Thymus (tissue), 11 donors: ENCODE data around the gene MAGI2. TPM values are rescaled to one million over a fixed set of nuclear protein-coding genes. Genes with fewer than 3 reads are reported as not detected.

Source experiments
- DNase-seq, 9 donors: peaks; one replicate each; pipeline ENCODE4 v3.0.0-alpha.2; 2013; ENCODE audit warnings: low spot score in 9 of 9, low read depth in 6 of 9, missing footprints in 1 of 9
- H3K27ac ChIP-seq, 2 donors: one replicate each; pipeline ENCODE4 v1.5.1; 2013; ENCODE audit warnings: control low read depth in 1 of 2, low read depth in 1 of 2, low read length in 1 of 2, mild to moderate bottlenecking in 1 of 2, moderate library complexity in 1 of 2
- H3K27me3 ChIP-seq, 2 donors: one replicate each; pipeline ENCODE4 v1.5.1; 2013; ENCODE audit warnings: low read length in 1 of 2; ENCODE audit not compliant: control insufficient read depth in 2 of 2, insufficient read depth in 1 of 2
- H3K36me3 ChIP-seq, 2 donors: one replicate each; pipeline ENCODE4 v1.5.1; 2013; ENCODE audit warnings: low read length in 1 of 2, mild to moderate bottlenecking in 1 of 2, moderate library complexity in 1 of 2; ENCODE audit not compliant: control insufficient read depth in 2 of 2, insufficient read depth in 2 of 2
- H3K4me1 ChIP-seq, 2 donors: one replicate each; pipeline ENCODE4 v1.5.1; 2013; ENCODE audit warnings: low read length in 2 of 2; ENCODE audit not compliant: control insufficient read depth in 2 of 2, insufficient read depth in 2 of 2
- H3K4me3 ChIP-seq, 2 donors: one replicate each; pipeline ENCODE4 v1.5.1; 2013; ENCODE audit warnings: low read length in 2 of 2, control low read depth in 1 of 2, mild to moderate bottlenecking in 1 of 2
- H3K9me3 ChIP-seq, 2 donors: one replicate each; pipeline ENCODE4 v1.5.1; 2013; ENCODE audit warnings: low read length in 1 of 2, mild to moderate bottlenecking in 1 of 2; ENCODE audit not compliant: control insufficient read depth in 2 of 2, insufficient read depth in 1 of 2
- WGBS: extraction: QIAGEN DNeasy Blood & Tissue Kit; methylation state at CpG from one replicate; pipeline ENCODE4 v1.1.7; 2013; 5-methylcytosine and 5-hydroxymethylcytosine counted together
- polyA plus RNA-seq: library from polyadenylated mRNA; stranded (reverse); fragments of 200-250 nt; gene quantifications from one replicate; pipeline ENCODE4 v1.2.3, GENCODE V29; 2013
- total RNA-seq: library from RNA; stranded (reverse); fragments of 120-200 nt; gene quantifications from one replicate; pipeline ENCODE4 v1.2.4, GENCODE V29; 2013
- donor health status: healthy.

Gene MAGI2
- total and polyA plus RNA-seq, 2 donors, result 0.42 to 1.7 TPM

- Histone ChIP-seq H3K4me3 (no peak overlapping the region), H3K36me3 (no peaks in the 10 kb centered on the region), H3K4me1 (no peaks in the 10 kb centered on the region), H3K9me3 (no peaks in the 10 kb centered on the region), H3K27me3 (no peaks in the 10 kb centered on the region), H3K27ac (no peak overlapping the region)
- WGBS, result 94% methylated on average over 4 of the region's 4 CpGs
- no peak for DNase-seq
Measured at GRCh38 chr7:79216236-79216635, 237.2 kb downstream of the MAGI2 start.

DNA sequence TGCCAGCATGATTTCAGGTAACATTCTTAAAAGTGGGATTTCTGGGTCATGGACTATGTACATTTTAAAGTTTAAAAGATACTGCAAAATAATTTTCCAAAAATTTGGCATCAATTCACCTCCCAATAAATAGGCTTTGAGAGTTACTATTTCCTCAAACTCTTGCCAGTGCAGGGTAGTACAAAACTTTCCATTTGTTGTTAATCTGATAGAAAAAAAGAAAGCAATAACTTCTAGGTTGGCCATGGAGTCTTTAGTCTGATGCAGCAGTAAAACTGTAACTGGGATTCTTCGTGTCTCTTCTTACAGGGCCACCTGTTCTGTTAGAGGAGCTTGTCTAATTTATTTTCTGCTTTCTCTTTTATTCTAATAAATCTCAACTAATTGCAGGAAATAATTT, 241.1 kb downstream of the MAGI2 start:
- H3K27ac ChIP-seq, result no peak overlapping the region
- H3K4me1 ChIP-seq, result no peaks in the 10 kb centered on the region
- no peaks in the 10 kb centered on the region for H3K36me3 ChIP-seq
- no peak overlapping the region for H3K4me3 ChIP-seq
- no peaks in the 10 kb centered on the region for H3K9me3 ChIP-seq
- WGBS, result 91% methylated on average over 1 of the region's 1 CpG
- H3K27me3 ChIP-seq, result no peaks in the 10 kb centered on the region
- no peak for DNase-seq

DNA sequence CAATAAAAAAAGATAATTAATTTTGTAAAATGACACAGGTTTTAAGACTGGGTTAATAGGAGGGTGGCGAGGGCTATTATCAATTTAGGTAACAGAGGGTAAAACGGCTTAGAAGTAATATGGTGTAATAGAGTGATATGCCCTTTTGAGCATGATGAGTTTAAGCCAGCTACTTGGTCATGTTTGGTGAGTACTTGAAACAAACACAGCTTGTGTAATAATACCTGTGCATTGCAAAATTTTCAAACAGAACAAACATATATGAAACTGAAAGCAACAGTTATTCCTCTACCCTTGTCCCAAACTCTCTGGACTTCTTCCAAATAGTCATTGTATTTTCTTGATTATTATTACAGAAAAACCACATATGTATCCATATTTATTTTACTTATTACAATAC, 241.7 kb downstream of the MAGI2 start:
- Histone ChIP-seq H3K27ac (no peak overlapping the region), H3K36me3 (no peaks in the 10 kb centered on the region), H3K9me3 (no peaks in the 10 kb centered on the region), H3K27me3 (no peaks in the 10 kb centered on the region), H3K4me1 (no peaks in the 10 kb centered on the region), H3K4me3 (no peak overlapping the region)
- DNase-seq, result no peak
- WGBS, result 94% methylated on average over 2 of the region's 2 CpGs

- Histone ChIP-seq H3K4me3 (no peak overlapping the region), H3K36me3 (no peaks in the 10 kb centered on the region), H3K9me3 (no peaks in the 10 kb centered on the region), H3K4me1 (no peaks in the 10 kb centered on the region), H3K27ac (no peak overlapping the region), H3K27me3 (no peaks in the 10 kb centered on the region)
- DNase-seq, result no peak
- WGBS, result 92% methylated on average over 2 of the region's 2 CpGs
Measured at GRCh38 chr7:79199961-79200360, 253.5 kb downstream of the MAGI2 start.

DNA sequence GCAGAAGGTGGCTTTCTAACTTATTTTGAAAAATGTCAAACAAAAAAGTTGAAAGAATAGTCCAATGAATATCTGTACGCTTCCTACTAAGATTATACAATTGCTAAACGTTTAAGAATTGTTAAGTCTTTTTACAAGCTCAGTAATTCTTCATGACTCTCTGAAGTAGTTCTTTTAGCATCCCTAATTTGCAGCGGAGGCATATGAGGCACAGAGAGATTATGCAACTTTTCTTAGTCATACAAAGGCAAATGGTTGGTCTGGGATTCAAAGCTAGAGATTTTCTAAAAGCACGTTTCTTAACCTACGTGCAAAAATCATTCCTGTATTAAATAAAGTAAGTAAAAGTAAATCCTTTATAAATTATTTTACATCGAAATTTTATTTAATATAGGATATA, 254.2 kb downstream of the MAGI2 start:
- Histone ChIP-seq H3K27ac (no peak overlapping the region), H3K4me3 (no peak overlapping the region), H3K4me1 (no peaks in the 10 kb centered on the region), H3K9me3 (no peaks in the 10 kb centered on the region), H3K27me3 (no peaks in the 10 kb centered on the region), H3K36me3 (no peaks in the 10 kb centered on the region)
- no peak for DNase-seq
- WGBS, result 82% methylated on average over 6 of the region's 6 CpGs

- WGBS, result 97% methylated on average over 2 of the region's 2 CpGs
- no peak for DNase-seq
- no peaks in the 10 kb centered on the region for H3K27me3 ChIP-seq
- no peaks in the 10 kb centered on the region for H3K36me3 ChIP-seq
- H3K4me3 ChIP-seq, result no peak overlapping the region
- no peak overlapping the region for H3K27ac ChIP-seq
- no peaks in the 10 kb centered on the region for H3K4me1 ChIP-seq
- no peaks in the 10 kb centered on the region for H3K9me3 ChIP-seq
Measured at GRCh38 chr7:79185605-79186004, 267.9 kb downstream of the MAGI2 start.

GRCh38 chr7:79182283-79182682, 271.2 kb downstream of the MAGI2 start:
- H3K27ac ChIP-seq, result no peak overlapping the region
- no peaks in the 10 kb centered on the region for H3K4me1 ChIP-seq
- H3K4me3 ChIP-seq, result no peak overlapping the region
- no peaks in the 10 kb centered on the region for H3K36me3 ChIP-seq
- no peaks in the 10 kb centered on the region for H3K9me3 ChIP-seq
- 2% methylated on average over 1 of the region's 1 CpG for WGBS
- no peaks in the 10 kb centered on the region for H3K27me3 ChIP-seq
- no peak for DNase-seq

GRCh38 chr7:79180533-79180932, 272.9 kb downstream of the MAGI2 start:
- Histone ChIP-seq H3K27me3 (no peaks in the 10 kb centered on the region), H3K9me3 (no peaks in the 10 kb centered on the region), H3K27ac (no peak overlapping the region), H3K4me3 (no peak overlapping the region), H3K36me3 (no peaks in the 10 kb centered on the region), H3K4me1 (no peaks in the 10 kb centered on the region)
- 48% methylated on average over 2 of the region's 2 CpGs for WGBS
- no peak for DNase-seq

GRCh38 chr7:79176859-79177477, 276.5 kb downstream of the MAGI2 start:
- no peak overlapping the region for H3K4me3 ChIP-seq
- H3K36me3 ChIP-seq, result no peaks in the 10 kb centered on the region
- WGBS, result 21% methylated on average over 8 of the region's 8 CpGs
- H3K27me3 ChIP-seq, result no peaks in the 10 kb centered on the region
- peak in 2 of 9 donors; percentile 18 for DNase-seq
- no peaks in the 10 kb centered on the region for H3K9me3 ChIP-seq
- no peak overlapping the region for H3K27ac ChIP-seq
- no peaks in the 10 kb centered on the region for H3K4me1 ChIP-seq

DNA sequence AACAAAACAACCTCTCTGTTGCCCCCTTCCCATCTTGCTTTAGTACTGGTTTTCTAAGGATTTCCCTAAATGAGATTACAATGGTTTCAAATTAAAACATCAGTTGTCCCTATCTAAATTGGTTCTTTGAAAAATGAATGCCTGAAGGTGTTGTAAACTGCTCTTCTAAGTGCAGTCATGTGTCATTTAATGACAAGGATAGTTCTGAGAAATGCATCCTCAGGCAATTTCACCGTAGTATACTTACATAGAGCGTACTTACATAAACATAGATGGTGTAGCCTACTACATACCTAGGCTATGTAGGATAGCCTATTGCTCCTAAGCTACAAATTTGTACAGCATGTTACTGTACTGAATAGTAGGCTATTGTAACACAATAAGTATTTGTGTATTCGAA, 278.1 kb downstream of the MAGI2 start:
- WGBS, result 94% methylated on average over 3 of the region's 3 CpGs

More for the DNA sequence above, 278.1 kb downstream of the MAGI2 start:
- Histone ChIP-seq H3K9me3 (no peaks in the 10 kb centered on the region), H3K4me1 (no peaks in the 10 kb centered on the region), H3K27ac (no peak overlapping the region), H3K4me3 (no peak overlapping the region), H3K27me3 (no peaks in the 10 kb centered on the region), H3K36me3 (no peaks in the 10 kb centered on the region)
- DNase-seq, result no peak
